ENCODE data around the gene SYNGR3.
"Not testable (repeated sequence)": the region's sequence is repeated elsewhere in the genome, so short reads cannot be mapped to it uniquely, and the experiment has no call there.

The SYNGR3 gene

GRCh38 chr16:2008631-2009163 lies 18.9 kb downstream of the SYNGR3 start:
- DNase-seq (ENCODE audit: low spot score): peak; percentile 43

- no peak for DNase-seq (ENCODE audit: low spot score)
Measured at GRCh38 chr16:2009164-2009711, 19.5 kb downstream of the SYNGR3 start.

GRCh38 chr16:2009791-2010510 lies 20.2 kb downstream of the SYNGR3 start, which contains the start of gene ZNF598:
Gene ZNF598 (minus strand): TSS chr16:2009821.
- DNase-seq (ENCODE audit: low spot score): peak; percentile 88

- not testable (repeated sequence) for DNase-seq (ENCODE audit: low spot score)
Measured at GRCh38 chr16:2011726-2012125, 22.0 kb downstream of the SYNGR3 start.

- DNase-seq (ENCODE audit: low spot score): no peak
Measured at GRCh38 chr16:2013527-2013926, 23.8 kb downstream of the SYNGR3 start.

GRCh38 chr16:2015117-2015946 lies 25.6 kb downstream of the SYNGR3 start:
- DNase-seq (ENCODE audit: low spot score): no peak

- DNase-seq (ENCODE audit: low spot score): no peak
Measured at GRCh38 chr16:2015947-2016208, 26.1 kb downstream of the SYNGR3 start.

GRCh38 chr16:2016407-2016922 lies 26.7 kb downstream of the SYNGR3 start:
- no peak for DNase-seq (ENCODE audit: low spot score)

- no peak for DNase-seq (ENCODE audit: low spot score)
Measured at GRCh38 chr16:2019518-2019920, 29.7 kb downstream of the SYNGR3 start, which contains the start of gene NPW. Gene NPW (plus strand): TSS chr16:2019785.

GRCh38 chr16:2019921-2020831 lies 30.4 kb downstream of the SYNGR3 start:
- no peak for DNase-seq (ENCODE audit: low spot score)

GRCh38 chr16:2022723-2023091 lies 32.9 kb downstream of the SYNGR3 start:
- no peak for DNase-seq (ENCODE audit: low spot score)

GRCh38 chr16:2023092-2024031 lies 33.6 kb downstream of the SYNGR3 start:
- DNase-seq (ENCODE audit: low spot score): peak; percentile 79

- no peak for DNase-seq (ENCODE audit: low spot score)
Measured at GRCh38 chr16:2024032-2024420, 34.3 kb downstream of the SYNGR3 start.

- no peak for DNase-seq (ENCODE audit: low spot score)
Measured at GRCh38 chr16:2025251-2025650, 35.5 kb downstream of the SYNGR3 start.

- no peak for DNase-seq (ENCODE audit: low spot score)
Measured at GRCh38 chr16:2025878-2026460, 36.2 kb downstream of the SYNGR3 start.

- no peak for DNase-seq (ENCODE audit: low spot score)
Measured at GRCh38 chr16:2026461-2027023, 36.8 kb downstream of the SYNGR3 start, which contains the start of gene NHERF2. Gene NHERF2 (plus strand): TSS chr16:2026902. CDS start chr16:2027006, 104 bp downstream.

GRCh38 chr16:2027024-2028010 lies 37.5 kb downstream of the SYNGR3 start:
- peak; percentile 72 for DNase-seq (ENCODE audit: low spot score)

GRCh38 chr16:2028146-2028545 lies 38.4 kb downstream of the SYNGR3 start:
- DNase-seq (ENCODE audit: low spot score): no peak

Data from RKO (cell line).